GM18502 (cell line): ENCODE data around the gene PACC1.

ENCODE experiments used
- ATAC-seq: cut with Tn5 transposase; IDR thresholded peaks from one replicate; pipeline ENCODE4 v1.9.1; 2021; ENCODE audit warnings: mild to moderate bottlenecking; ENCODE audit not compliant: unreplicated experiment, poor library complexity

PACC1 gene

DNA sequence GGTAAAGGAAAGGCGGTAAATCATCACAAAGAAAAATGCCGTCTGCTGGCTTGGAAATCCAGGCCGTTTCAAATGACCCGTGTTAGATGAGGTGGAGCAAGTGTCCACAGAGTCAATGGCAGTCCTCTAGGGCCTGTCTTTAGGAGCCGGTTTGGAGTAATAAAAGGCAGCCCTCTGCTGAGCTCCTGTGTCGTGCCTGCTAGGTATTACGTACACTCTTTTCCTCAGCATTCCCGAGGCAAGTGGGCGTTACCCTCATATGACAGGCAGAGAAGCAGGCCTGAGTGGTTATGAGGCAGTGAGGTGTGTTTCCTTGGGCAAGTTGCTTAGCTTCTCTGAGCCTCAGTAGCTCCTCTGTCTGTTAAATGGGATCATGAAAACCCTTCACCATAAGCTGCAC lies 25.7 kb upstream of the PACC1 start:
- ATAC-seq: no peak

DNA sequence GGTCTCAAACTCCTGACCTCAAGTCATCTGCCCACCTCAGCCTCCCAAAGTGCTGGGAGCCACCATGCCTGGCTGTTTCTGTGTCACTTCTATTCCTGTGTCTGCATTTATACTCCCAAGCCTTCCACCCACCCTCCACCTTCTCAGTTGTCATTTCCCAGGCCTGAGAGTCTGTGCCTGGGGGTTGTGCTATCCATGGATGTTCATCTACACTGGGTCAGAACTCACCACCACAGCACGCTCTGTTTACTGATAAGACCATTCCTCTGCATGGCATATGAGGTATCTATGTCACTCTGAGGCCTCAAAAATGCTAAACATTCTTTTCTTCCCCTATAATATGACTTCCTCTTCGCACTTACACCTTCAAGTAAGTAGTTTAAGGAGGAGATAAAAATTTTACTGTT lies 24.1 kb upstream of the PACC1 start:
- ATAC-seq: no peak

DNA sequence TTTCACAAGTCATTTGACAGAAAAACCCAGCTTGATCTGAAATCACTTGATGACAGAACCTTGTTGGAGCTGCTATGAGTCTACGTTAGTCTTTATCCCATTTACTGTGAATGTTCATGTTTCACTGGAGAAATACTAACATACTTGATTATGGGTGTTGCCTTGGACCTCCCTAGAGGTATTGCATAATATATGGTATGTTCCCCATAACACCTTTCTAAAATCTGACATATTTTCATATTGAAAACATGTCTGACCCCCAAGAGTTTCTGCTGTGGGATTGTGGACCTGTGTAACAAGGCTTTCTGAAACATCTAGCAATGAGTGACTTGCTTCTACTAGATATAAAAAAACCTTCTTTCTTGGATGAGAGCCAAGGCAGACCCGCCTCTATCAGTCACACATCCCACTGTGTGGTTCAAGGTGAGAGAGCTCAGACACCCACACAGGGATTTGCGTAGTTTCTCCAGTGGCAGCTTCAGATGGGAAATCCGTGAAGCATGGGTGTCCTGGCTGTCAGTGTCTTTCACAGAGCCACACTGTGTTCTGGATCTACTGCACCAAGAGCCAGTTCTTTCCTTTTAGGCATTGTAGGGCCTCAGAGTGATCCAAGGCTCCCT lies 22.6 kb upstream of the PACC1 start:
- no peak for ATAC-seq

DNA sequence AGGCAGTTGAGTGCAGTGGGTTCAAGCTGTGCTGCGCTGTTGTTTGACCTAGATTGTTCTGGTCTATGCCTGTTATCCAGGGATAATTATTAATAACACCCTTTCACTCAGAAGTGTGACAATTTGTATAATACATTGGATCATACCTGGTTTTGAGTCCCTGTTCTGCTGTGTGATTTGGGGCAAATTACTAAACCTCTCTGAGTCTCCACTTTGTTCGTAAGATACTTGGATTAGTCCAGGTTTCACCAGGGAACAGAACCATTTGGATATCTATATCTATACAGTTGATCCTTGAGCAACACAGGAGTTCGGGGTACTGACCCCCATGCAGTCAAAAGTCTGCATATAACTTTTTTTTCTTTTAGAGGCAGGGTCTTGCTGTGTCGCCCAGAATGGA lies 20.3 kb upstream of the PACC1 start:
- ATAC-seq: no peak

DNA sequence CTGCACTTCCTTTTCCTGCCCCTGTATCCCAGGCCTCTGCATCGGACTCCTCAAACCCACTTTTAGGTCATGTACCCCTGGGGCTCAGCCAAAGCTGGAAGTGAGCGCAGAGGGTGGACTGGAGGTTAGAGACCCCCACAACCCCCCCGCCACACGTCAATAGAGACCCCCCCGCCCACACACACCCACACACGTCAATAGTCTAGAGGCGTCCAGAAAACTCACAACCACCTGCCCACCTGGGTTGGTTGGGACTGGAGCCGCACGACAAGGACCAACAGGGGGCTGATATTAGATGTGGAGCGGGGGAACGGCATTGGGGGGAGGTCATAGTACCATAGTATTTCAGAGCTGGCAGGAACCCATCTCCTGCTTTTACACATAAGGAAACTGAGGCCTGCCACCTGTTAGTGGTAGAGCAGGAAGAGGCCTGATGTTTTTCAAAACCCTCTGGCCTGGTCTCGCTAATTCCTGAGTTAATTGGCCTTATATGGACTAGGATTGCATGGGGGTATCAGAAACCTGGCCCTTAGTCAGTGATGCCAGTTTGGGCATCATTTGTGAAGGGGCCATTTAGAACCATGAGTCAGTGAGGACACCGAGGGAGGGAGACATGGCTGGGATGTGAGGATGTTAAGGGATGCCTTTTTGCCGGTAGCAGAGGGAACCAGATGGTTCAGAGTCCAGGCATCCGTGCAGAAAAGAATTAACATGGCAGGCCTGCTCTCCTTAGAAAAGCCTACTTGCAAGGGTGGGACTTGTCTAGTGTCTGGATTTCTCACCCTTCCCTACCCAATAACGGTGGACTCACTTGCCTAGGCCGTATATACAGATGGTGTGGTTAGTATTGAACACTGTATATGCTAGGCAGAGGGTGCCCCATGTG lies 19.1 kb upstream of the PACC1 start:
- no peak for ATAC-seq

DNA sequence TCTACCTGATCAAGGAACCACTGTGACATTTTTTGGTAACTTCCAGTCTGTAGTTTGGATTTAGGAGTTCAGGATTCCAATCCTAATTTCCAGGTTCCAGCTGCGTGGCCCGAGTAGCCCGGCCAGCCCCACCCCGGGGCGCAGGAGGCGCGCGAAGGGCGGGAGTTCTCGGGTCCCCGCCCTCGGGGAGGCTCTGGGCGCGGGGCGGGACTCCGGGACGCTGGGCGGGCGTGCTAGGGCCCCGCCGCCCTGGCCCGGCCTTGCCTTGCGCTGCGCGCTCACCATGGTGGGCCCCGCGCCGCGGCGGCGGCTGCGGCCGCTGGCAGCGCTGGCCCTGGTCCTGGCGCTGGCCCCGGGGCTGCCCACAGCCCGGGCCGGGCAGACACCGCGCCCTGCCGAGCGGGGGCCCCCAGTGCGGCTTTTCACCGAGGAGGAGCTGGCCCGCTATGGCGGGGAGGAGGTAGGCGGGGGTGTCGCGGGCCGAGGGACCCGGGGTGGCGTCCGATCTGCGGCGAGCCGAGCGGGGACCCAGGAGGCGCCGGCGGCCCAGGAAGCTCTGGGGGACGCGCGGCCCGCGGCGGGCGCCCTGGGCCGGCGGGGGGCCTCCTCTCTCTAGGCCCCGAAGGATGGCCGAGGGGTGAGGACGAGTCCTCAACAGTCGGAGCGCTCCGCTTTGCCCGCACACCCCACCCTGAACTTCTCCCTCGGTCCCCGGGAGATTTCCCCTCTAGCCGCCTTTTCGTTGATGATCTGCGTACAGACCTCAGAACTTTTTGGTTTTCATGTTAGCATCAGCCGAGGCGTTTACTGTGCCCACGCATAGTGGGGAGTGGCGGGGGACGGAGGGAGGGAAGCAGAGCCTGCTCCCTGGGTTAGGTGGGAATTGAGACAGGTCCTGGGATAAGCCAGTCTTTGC lies 18.2 kb upstream of the PACC1 start, which contains the start of gene NENF:
Gene NENF (plus strand): TSS at position 260 of the 916 bp plus-strand sequence. CDS start 24 bp downstream, at position 284.
- peak; percentile 98 for ATAC-seq

DNA sequence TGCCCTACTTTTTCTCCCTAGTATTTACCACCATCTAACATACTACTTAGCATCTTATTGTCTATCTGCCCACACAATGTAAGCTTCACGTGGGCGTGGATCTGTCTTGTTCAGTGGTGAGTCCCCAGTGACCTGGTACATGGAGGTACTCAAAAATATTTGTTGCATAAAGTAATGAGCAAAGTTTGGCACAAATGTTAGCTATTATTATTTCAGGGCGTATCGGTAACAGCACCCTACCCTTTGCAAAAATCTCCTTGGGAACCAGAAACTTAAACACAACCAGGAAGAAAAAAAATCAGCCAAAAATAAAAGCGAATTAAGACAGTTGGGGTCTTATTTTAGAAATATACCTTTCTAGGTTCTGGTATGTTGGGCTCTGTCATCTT lies 17.6 kb upstream of the PACC1 start:
- no peak for ATAC-seq

DNA sequence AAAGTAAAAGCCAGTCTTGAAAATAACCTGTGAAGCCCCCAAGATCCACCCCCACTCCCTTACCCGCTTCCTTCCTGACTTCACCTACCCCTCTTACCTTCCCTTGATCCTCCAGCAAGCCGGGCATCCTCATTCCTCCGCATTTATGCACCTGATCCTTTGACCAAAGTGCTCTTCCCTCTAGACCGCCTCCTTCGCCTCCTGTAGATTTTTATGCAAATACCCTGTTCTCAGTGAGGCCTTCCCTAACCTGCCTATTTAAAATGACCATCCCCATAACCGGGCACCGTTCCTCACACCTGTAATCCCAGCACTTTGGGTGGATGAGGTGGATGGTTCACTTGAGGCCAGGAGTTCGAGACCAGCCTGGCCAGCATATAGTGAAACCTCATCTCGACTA lies 17.0 kb upstream of the PACC1 start:
- no peak for ATAC-seq

DNA sequence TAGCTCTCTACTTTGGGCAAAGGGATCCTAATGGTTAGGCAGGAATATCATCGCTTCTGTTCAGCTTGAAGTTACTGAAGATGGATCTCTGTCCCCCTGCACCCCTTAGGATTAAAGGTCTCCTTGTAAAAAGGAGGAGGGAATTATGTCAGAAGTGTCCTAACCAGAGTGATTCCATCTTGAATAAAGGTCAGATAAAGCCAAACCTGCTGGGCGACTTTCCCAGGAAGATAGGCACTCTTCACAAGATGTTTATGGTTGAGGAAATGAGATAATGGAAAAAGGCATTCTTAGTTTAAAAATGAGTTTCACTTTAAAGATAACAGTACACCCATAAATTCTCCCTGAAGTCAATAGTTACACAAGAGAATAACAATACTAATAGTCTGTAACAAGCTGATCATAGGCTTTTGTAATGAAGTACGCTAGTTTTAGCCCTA lies 16.3 kb upstream of the PACC1 start:
- no peak for ATAC-seq

DNA sequence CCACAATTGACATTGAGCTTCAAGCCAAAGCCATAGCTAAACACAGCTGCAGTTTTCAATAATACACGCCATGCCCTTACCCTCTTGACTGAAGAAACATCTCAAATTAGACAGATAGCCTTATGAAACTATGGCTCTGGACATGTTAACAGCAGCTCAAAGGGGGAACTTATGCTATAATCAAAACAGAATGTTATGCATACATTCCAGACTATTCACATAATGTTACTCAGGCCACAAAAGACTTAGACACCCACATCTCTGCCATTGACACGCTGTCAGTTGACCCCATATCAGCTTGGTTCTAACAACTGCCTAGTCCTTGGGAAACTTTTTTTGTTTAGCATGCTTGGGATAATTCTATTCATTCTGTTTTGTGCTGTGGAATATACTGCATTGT lies 15.7 kb upstream of the PACC1 start:
- ATAC-seq: no peak

DNA sequence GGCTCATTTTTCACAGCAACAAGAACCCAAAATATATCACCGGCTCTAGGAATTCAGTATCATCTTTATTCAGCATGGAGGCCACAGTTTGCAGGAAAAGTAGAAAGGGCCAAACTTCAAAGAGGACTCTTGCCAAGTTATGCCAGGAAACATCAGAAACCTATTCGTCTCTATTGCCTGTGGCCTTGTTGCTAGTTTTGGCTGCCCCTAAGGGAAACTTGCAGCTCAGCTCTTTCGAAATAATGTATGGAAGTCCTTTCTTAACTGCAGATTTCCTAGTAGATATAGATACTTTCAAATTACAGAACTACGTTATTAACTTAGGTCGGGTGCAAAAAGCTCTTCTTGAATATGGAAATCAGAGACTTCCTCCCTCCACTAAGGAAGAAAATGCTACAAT lies 13.8 kb upstream of the PACC1 start:
- ATAC-seq: no peak

DNA sequence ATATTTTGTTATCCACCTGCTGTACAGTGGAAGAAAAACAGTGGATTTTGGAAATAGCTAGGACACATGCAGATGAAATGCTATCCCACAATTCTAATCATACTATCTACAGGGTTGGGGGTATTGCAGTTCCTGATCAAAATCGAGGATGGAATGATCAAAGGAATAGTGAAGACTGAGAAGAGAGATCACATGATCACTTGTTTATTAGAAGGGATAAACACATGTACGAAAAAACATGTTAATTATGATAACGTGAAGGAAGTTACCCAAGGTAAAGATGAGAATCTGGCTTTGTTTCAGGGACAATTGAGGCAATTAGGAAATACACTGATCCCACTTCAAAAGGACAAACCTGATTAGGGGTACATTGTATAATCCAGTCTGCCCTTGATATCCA lies 9.2 kb upstream of the PACC1 start:
- no peak for ATAC-seq

DNA sequence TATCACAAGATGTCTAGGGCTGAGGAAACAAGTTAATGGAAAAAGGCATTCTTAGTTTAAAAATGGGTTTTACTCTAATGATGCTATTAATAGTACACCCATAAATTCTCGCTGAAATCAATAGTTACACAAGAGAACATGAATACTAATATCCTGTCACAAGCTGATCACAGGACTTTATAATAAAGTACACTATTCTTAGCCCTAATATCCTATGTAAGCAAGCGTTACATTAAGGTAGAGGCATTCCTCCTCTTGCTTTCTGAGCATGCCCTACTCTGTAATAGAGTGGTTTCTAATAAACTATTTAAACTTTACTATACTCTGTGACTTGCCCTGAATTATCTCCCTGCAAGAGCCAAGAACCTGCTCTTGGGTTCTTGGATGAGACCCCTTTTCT lies 6.5 kb upstream of the PACC1 start:
- no peak for ATAC-seq

DNA sequence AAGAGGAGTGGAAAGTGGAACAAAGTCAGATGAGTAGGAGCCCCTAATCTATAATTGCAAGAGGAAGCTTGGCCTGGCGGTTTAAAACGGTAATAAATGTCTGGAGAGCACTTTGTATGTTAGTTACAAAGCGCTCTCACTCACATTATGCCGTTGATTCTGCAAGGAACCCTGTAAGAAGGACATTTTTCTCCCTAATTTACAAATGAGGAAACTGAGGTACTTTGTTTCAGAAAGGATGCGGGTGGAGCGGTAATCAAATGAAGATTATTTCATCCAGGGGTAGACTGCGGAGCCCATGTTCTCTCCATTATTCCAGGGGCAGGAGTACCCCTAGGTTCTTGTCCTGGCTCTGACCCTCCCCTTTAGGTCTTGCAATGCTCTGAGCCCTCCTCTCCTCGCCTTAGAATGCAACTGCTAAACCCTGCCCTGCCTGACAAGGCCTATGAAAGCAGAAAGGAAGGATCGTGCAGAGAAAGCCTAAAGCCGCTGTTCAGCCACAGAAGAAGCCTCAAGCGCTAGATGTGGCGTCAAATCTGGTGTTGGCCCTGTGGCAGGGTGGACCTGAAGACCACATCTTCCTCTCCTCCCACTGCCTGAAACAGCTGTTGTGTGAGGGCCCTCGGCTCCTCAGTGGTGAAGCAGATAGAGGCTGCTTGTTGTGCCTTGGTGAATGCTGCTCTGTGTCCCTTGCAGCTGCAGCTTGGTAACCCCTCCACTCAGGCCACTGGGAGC lies 588 bp upstream of the PACC1 start:
- ATAC-seq: no peak

DNA sequence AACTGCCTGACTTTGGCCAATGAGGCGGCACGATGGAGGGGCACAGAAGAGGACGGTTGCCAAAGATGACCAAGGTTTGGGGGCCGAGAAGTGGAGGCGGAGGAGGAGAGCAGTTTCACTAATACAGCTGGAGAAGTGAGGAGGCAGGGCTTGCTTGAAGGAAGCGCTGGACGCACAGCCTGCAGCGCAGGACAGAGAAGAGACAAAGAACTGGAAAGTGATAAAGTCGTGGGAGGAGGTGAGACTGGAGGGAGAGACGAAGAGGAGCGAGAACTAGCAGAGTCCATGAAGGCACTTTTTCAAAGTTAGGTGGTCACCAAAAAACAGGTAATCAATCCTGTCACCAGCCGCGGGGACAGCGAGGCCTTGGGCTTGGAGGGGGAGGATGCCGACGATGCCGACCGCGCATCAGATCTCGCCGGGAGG lies 771 bp downstream of the PACC1 start:
- peak; percentile 19 for ATAC-seq

DNA sequence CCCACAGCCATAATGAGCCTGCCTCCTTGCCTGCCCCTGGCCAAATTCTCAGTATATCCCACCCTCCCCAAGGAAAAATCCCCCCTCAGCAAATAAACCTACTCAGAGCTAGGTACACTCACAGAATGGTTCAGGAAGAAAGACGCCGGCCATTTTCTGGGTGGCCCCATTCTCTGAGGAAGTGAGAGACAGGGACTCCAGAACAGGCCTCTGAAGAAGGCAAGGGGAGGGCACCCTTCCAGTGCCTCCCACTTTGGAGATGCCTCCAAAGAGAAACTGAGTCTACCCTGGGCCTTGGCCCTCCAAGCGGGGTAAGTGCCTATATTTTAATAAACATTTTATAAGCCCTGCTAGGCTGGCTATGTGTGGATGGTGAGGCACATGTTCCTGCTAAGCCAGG lies 2.3 kb downstream of the PACC1 start:
- no peak for ATAC-seq

DNA sequence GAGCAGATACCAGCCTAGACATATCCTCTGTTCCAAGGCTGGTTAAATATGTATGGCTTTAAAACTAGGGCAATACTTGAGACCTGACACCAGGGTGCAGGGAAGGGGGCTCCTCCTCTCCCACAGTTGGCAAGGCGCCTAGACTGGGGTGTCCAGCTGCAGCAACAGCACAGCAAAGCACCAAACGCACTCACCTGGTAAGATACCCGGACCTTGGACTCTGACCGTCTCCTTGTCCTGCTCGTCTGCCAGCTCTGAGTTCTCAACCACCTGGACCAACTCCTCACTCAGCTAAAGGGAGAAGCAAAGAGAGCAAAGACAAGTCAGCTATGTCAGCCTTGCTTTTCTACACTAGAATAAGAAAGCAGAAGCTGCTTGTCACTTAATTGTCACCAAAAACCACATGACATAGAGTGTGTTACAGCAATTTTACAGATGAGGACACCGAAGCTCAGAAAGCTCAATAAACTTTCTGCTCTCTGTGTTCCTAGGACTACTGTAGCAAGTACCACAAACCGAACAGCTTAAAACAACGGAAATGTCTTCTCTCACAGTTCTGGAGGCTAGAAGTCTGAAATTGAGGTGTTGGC lies 4.4 kb downstream of the PACC1 start:
- no peak for ATAC-seq

DNA sequence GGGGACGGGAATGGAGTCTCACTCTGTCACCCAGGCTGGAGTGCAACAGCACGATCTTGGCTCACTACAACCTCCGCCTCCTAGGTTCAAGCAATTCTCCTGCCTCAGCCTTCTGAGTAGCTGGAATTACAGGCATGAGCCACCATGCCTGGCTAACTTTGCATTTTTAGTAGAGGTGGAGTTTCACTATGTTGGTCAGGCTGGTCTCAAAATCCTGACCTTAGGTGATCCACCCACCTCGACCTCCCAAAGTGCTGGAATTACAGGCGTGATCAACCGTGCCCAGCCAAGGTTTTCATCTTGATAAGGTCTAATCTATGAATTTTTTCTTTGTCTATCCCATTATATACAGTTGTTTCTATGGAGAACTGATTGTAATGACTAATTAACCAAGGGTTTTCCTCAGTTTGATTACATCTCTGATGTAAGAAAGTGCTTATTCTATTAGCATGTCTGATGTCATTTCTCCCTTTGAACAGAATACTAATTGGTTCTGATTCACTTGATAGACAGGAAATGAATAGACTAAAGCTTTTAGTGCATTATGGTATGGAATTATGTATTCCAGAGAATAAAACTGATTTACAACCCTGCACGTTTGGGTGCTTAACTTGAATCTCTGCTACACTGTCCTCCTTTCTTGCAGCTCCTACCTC lies 11.9 kb downstream of the PACC1 start:
- ATAC-seq: no peak
